B cell (primary cell): Measurements from ENCODE around the gene ANKS1A. TPM values are rescaled to one million over a fixed set of nuclear protein-coding genes. Genes with fewer than 3 reads are reported as not detected.

Experiments used
- ATAC-seq: fragments of 200-7000 bp; cut with Tn5 transposase; one replicate; pipeline ENCODE4 v1.10.0; 2021; ENCODE audit warnings: low read depth, mild to moderate bottlenecking, moderate number of reproducible peaks, moderate library complexity
- CTCF ChIA-PET: fragments of 350-600 bp; sonication (Branson Sonifier 250); formaldehyde crosslinking; loops from one replicate; lab custom pipeline; 2021; ENCODE audit warnings: antibody characterized with exemption, inconsistent platforms; lab: Charles Lee
- POLR2A ChIA-PET: fragments of 350-600 bp; sonication (Branson Sonifier 250); formaldehyde crosslinking; loops from one replicate; lab custom pipeline; 2021; ENCODE audit warnings: antibody characterized with exemption; lab: Charles Lee
- DNase-seq: peaks from one replicate; pipeline ENCODE4 v3.0.0; 2013
- H2AFZ ChIP-seq: 2 replicates; pipeline ENCODE4 v1.6.1; 2012; ENCODE audit warnings: mild to moderate bottlenecking, low read depth, low read length; ENCODE audit not compliant: insufficient read depth, poor library complexity, severe bottlenecking
- H3K27ac ChIP-seq, 2 donors: 1 replicate in 1 of 2; 2 replicates in 1 of 2; pipeline ENCODE4 v1.5.1; 2012 to 2013; ENCODE audit warnings: low read length in 2 of 2, mild to moderate bottlenecking in 2 of 2, moderate library complexity in 1 of 2
- H3K27me3 ChIP-seq, 4 experiments: fragments of 200-600 bp in 1 of 4; sonication (generic) in 1 of 4; replicated peaks in 1 of 4; 1 replicate in 2 of 4; 2 replicates in 2 of 4; pipeline versions ENCODE4 v1.6.1 to v1.7.0; 2013 to 2016; ENCODE audit warnings: low read length in 3 of 4, mild to moderate bottlenecking in 2 of 4, mixed read lengths in 1 of 4, moderate library complexity in 1 of 4; ENCODE audit not compliant: insufficient read depth in 4 of 4, control insufficient read depth in 3 of 4; ENCODE audit errors: control extremely low read depth in 1 of 4
- H3K36me3 ChIP-seq, 2 experiments: replicated peaks in 1 of 2; 1 replicate in 1 of 2; 2 replicates in 1 of 2; pipeline versions ENCODE4 v1.6.1 to v1.7.1; 2013; ENCODE audit warnings: low read length in 1 of 2; ENCODE audit not compliant: insufficient read depth in 2 of 2, control insufficient read depth in 1 of 2; ENCODE audit errors: control extremely low read depth in 1 of 2, extremely low read depth in 1 of 2
- H3K4me1 ChIP-seq, 2 donors: fragments of 200-600 bp in 1 of 2; sonication (generic) in 1 of 2; 1 replicate in 1 of 2; 2 replicates in 1 of 2; pipeline versions ENCODE4 v1.5.1 to v1.6.1; 2013 to 2017; ENCODE audit warnings: low read length in 2 of 2; ENCODE audit not compliant: control insufficient read depth in 2 of 2, insufficient read depth in 2 of 2
- H3K4me2 ChIP-seq: replicated peaks from 2 replicates; pipeline ENCODE3; 2012; ENCODE audit warnings: mild to moderate bottlenecking, low read depth, low read length; ENCODE audit not compliant: poor library complexity, severe bottlenecking
- H3K4me3 ChIP-seq, 5 experiments: fragments of 200-600 bp in 1 of 5; sonication (generic) in 1 of 5; 1 replicate in 3 of 5; 2 replicates in 2 of 5; pipeline versions ENCODE4 v1.5.1 to v1.7.0; 2011 to 2016; ENCODE audit warnings: low read length in 4 of 5, mild to moderate bottlenecking in 4 of 5, low read depth in 2 of 5, control low read depth in 1 of 5, moderate library complexity in 1 of 5; ENCODE audit not compliant: insufficient read depth in 1 of 5; ENCODE audit errors: control extremely low read depth in 1 of 5, extremely low read depth in 1 of 5
- H3K79me2 ChIP-seq: fragments of 200-600 bp; sonication (generic); one replicate; pipeline ENCODE4 v1.6.0; 2016; ENCODE audit warnings: low read length; ENCODE audit not compliant: control insufficient read depth, insufficient read depth
- H3K9ac ChIP-seq: fragments of 200-600 bp; sonication (generic); 2 replicates; pipeline ENCODE4 v1.6.1; 2017; ENCODE audit warnings: mild to moderate bottlenecking, low read length, moderate library complexity
- H3K9me3 ChIP-seq, 3 donors: one replicate each; pipeline versions ENCODE4 v1.6.1 to v1.7.1; 2013; ENCODE audit warnings: low read length in 2 of 3; ENCODE audit not compliant: control insufficient read depth in 2 of 3, insufficient read depth in 1 of 3; ENCODE audit errors: control extremely low read depth in 1 of 3
- H4K20me1 ChIP-seq: 2 replicates; pipeline ENCODE4 v1.6.0; 2012; ENCODE audit warnings: mild to moderate bottlenecking, low read length; ENCODE audit not compliant: insufficient read depth, control insufficient read depth, poor library complexity, severe bottlenecking
- H3K27ac Mint-ChIP-seq: one replicate; pipeline ENCODE4 v1.8.0; 2021; ENCODE audit warnings: mixed read lengths
- H3K27me3 Mint-ChIP-seq: one replicate; pipeline ENCODE4 v1.8.0; 2021; ENCODE audit warnings: mixed read lengths
- H3K4me1 Mint-ChIP-seq: one replicate; pipeline ENCODE4 v1.8.0; 2021; ENCODE audit warnings: mixed read lengths
- H3K4me3 Mint-ChIP-seq: one replicate; pipeline ENCODE4 v1.8.0; 2021; ENCODE audit warnings: mixed read lengths
- H3K9me3 Mint-ChIP-seq: one replicate; pipeline ENCODE4 v1.8.0; 2022; ENCODE audit warnings: mixed read lengths; ENCODE audit not compliant: insufficient read depth
- EZH2 ChIP-seq: IDR thresholded peaks from 2 replicates; pipeline ENCODE4 v1.6.1; 2012; ENCODE audit warnings: borderline replicate concordance, low read depth, mild to moderate bottlenecking, moderate library complexity, low read length; ENCODE audit not compliant: insufficient read depth, poor library complexity, severe bottlenecking
- WGBS: methylation state at CpG from one replicate; pipeline ENCODE4 v1.1.5; 2013; ENCODE audit warnings: missing lambda C conversion rate; ENCODE audit not compliant: insufficient coverage; 5-methylcytosine and 5-hydroxymethylcytosine counted together
- intact Hi-C: fragments of 100-400 bp; cut with micrococcal nuclease; formaldehyde crosslinking; loops from one replicate; pipeline ENCODE4 v1.10.0; 2022
- polyA plus RNA-seq: library from polyadenylated mRNA; depleted of rRNA; stranded (reverse); fragments of >200 nt; gene quantifications from 2 replicates; pipeline ENCODE4 v1.2.3, GENCODE V29; 2012
- total RNA-seq, 2 donors: library from RNA; stranded (reverse); fragments of 120-200 nt in 1 of 2; gene quantifications; 1 replicate in 1 of 2; 2 replicates in 1 of 2; pipeline versions ENCODE4 v1.2.3 to v1.2.4, GENCODE V29; 2013 to 2022
- TF ChIP-seq, protein P1 (sequence below): fragments of 200-600 bp; IDR thresholded peaks from one replicate; pipeline ENCODE4 v1.8.0; 2022; ENCODE audit warnings: antibody characterized with exemption, mild to moderate bottlenecking

Gene ANKS1A
- total and polyA plus RNA-seq, 2 donors (not counting 1 experiment from before 2014, with no cell fraction given) = 3.4 to 19.7 TPM

DNA sequence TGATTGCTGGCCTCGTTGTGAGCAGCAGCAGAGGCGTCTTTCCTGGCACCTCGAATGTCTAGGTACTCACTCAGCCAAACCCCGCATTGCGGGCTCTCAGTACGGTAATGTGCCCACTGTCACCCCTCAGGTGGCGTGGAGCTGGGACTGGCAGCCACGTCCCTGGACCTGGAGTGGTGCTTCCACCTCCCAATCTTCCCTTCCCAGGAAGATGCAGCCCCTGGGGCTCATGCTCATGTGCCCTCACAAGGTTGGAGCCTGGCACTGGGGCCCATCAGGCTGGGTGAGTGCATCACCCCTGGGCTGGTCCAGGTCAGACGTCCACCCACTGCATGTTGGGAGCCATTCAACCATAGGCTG, 176.4 kb downstream of the ANKS1A start:
- no peaks in the 10 kb centered on the region for H3K79me2 ChIP-seq
- WGBS = 95% methylated on average over 9 of the region's 9 CpGs
- H3K27ac Mint-ChIP-seq = no peak overlapping the region
- H3K9me3 Mint-ChIP-seq = no peaks in the 10 kb centered on the region
- no peak for TF ChIP-seq EZH2
- TF ChIP-seq, protein P1, sequence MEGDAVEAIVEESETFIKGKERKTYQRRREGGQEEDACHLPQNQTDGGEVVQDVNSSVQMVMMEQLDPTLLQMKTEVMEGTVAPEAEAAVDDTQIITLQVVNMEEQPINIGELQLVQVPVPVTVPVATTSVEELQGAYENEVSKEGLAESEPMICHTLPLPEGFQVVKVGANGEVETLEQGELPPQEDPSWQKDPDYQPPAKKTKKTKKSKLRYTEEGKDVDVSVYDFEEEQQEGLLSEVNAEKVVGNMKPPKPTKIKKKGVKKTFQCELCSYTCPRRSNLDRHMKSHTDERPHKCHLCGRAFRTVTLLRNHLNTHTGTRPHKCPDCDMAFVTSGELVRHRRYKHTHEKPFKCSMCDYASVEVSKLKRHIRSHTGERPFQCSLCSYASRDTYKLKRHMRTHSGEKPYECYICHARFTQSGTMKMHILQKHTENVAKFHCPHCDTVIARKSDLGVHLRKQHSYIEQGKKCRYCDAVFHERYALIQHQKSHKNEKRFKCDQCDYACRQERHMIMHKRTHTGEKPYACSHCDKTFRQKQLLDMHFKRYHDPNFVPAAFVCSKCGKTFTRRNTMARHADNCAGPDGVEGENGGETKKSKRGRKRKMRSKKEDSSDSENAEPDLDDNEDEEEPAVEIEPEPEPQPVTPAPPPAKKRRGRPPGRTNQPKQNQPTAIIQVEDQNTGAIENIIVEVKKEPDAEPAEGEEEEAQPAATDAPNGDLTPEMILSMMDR = no peak
- no peak overlapping the region for H3K4me3 ChIP-seq
- POLR2A ChIA-PET = no interaction called here
- H3K36me3 ChIP-seq = peaks cover 0 to 5% of the 10 kb centered on the region in 2 experiments
- no peaks in the 10 kb centered on the region for H3K4me1 Mint-ChIP-seq
- H3K27me3 Mint-ChIP-seq = no peaks in the 10 kb centered on the region
- no peaks in the 10 kb centered on the region for H3K27me3 ChIP-seq
- DNase-seq (no peak), ATAC-seq (no peak)
- H2AFZ ChIP-seq = no peak overlapping the region
- intact Hi-C loops = no loop called here
- H3K4me1 ChIP-seq = no peaks in the 10 kb centered on the region
- no peak overlapping the region for H3K4me3 Mint-ChIP-seq
- no peak overlapping the region for H3K27ac ChIP-seq
- no peaks in the 10 kb centered on the region for H3K9me3 ChIP-seq
- H3K4me2 ChIP-seq = no peak overlapping the region
- H3K9ac ChIP-seq = no peak overlapping the region
- H4K20me1 ChIP-seq = no peaks in the 10 kb centered on the region
- CTCF ChIA-PET = no interaction called here

DNA sequence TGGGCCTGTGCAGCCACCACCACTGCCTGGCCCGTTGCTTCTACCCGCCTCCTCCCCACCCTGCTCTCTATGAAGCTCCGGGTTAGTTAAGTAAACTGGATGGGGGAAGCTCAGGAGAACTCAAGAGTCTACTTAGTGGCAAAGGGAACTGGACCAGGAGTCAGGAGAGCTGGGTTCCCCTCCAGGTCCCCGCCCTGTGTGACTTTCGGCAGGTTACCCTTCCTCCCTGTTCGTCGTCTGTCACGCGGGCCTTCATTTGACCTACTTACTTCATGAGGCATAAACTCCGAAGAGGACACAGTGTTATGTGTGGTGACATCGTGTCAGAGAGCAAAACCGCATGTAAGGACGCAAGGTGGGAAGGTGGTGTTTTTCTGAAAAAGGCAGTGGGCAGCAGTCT, 176.8 kb downstream of the ANKS1A start:
- 94% methylated on average over 10 of the region's 13 CpGs for WGBS
- Histone ChIP-seq H3K4me2 (no peak overlapping the region), H3K27ac (no peak overlapping the region), H3K36me3 (peaks cover 0 to 4% of the 10 kb centered on the region in 2 experiments), H4K20me1 (no peaks in the 10 kb centered on the region), H3K4me3 (no peak overlapping the region), H3K9me3 (no peaks in the 10 kb centered on the region), H3K4me1 (no peaks in the 10 kb centered on the region), H2AFZ (no peak overlapping the region), H3K27me3 (no peaks in the 10 kb centered on the region), H3K79me2 (no peaks in the 10 kb centered on the region), H3K9ac (no peak overlapping the region)
- DNase-seq (no peak), ATAC-seq (no peak)
- intact Hi-C loops = no loop called here
- TF ChIP-seq, protein P1 = no peak
- Mint-ChIP-seq H3K27ac (no peak overlapping the region), H3K4me3 (no peak overlapping the region), H3K4me1 (no peaks in the 10 kb centered on the region), H3K9me3 (no peaks in the 10 kb centered on the region), H3K27me3 (no peaks in the 10 kb centered on the region)
- CTCF ChIA-PET = no interaction called here
- POLR2A ChIA-PET = no interaction called here
